HPDE6-E6E7 (cell line): Measurements from ENCODE around the gene ECI1.

Experiments used
- DNase-seq: peaks from one replicate; pipeline ENCODE4 v3.0.0; 2011; ENCODE audit warnings: missing footprints; ENCODE audit errors: extremely low spot score

ECI1 gene

DNA sequence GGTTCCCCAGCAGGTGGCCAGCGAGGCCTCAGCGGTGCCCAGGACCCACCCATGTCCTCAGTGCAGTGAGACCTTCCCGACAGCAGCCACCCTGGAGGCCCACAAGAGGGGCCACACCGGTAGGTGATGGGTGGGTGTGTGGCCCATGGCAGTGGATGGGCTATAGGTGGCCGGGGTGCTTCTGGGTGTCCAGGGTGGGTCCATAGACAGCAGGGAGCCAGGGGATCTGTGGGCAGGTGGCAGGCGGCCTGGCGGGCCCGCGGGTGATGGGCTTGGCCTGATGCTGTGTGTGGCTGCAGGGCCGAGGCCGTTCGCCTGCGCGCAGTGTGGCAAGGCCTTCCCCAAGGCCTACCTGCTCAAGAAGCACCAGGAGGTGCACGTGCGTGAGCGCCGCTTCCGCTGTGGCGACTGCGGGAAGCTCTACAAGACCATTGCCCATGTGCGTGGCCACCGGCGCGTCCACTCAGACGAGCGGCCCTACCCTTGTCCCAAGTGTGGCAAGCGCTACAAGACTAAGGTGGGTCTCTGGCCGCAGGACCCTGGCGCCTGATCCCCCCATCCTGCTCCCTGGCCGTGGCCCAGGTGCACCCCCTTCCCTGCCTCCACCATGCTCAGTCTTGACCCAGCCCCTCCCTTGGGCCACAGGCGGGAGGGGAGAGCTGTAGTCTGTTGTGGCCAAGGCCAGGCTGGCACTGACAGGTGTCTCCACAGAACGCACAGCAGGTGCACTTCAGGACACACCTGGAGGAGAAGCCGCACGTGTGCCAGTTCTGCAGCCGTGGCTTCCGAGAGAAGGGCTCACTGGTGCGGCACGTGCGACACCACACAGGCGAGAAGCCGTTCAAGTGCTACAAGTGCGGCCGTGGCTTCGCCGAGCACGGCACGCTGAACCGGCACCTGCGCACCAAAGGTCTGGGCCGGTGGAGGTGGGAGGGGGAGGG lies 17.2 kb downstream of the ECI1 start:
- no peak for DNase-seq

DNA sequence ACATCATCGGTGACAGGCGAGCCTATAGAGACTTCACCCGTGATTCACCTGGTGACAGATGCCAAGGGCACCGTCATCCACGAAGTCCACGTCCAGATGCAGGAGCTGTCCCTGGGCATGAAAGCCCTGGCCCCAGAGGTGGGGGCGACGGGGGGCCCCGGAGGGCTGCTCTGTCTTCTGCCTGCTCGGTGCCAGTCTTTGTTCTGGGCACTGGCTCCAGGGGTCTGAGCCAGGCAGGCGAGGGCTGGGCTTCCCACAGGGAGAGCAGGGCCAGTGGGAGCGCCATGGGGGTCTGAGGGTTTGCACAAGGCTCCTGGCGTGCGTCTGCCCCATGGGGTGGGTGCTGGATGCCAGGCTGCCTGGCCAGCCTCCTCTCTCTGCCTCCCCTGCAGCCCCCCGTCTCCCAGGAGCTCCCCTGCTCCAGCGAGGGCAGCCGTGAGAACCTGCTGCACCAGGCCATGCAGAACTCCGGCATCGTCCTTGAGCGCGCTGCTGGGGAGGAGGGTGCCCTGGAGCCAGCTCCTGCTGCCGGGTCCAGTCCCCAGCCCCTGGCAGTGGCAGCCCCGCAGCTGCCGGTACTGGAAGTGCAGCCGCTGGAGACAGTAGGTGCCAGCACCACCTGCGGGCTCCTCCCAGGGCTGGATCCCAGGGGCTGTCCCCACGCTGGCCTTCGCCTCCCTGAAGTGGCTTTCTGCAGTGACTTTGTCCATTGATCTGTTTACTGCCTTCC lies 18.2 kb downstream of the ECI1 start:
- DNase-seq = no peak

DNA sequence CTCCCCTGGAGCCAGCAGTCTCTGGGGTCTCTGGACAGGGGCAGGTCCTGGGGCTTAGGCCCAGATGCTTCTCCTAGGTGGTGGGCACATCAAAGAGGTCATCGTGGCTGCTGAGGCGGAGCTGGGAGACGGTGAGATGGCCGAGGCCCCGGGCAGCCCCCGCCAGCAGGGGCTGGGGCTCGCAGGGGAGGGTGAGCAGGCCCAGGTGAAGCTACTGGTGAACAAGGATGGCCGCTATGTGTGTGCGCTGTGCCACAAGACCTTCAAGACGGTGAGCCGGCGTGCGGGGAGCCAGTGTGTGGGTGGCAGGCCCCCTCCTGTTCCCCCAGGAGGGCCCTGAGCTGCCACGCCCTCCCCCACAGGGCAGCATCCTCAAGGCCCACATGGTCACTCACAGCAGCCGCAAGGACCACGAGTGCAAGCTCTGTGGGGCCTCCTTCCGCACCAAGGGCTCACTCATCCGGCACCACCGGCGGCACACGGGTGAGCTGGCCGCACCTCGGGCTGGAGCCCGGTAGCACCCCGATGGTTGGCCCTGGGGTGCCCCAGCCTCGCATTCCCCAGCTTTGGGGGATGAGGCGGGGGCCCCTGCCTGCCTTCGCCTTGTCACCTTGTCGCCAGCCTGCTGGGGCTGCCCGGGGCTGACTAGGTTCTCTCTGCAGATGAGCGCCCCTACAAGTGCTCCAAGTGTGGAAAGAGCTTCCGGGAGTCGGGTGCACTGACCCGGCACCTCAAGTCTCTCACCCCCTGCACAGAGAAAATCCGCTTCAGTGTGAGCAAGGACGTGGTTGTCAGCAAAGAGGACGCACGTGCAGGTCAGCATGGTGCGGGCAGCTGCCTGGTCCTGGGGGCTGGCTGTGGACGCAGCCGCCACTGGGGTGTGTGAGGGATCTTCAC lies 19.0 kb downstream of the ECI1 start:
- DNase-seq = no peak

- DNase-seq = no peak
Measured at GRCh38 chr16:2231016-2231931, 20.1 kb downstream of the ECI1 start.

GRCh38 chr16:2230376-2230775 lies 21.0 kb downstream of the ECI1 start:
- no peak for DNase-seq

- no peak for DNase-seq
Measured at GRCh38 chr16:2229632-2230250, 21.6 kb downstream of the ECI1 start.

DNA sequence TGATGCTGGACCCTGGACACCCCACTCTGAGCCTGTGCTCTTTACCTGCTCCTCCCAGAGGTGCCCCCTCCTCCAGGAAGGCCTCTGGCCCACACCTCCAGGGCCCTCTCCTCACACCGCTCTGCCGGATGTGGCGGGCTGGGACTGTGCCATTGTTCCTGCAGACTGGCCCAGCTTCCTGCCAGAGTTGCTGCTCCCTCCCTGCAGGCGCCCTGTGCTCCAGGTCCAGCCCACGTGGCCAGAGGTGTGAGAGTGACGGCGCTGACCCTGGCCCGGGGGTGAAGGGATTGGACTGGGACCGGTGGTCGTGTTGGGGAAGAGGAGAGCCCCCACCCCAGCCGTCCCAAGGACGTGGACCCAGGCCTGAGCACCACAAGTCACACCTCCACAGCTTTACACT lies 22.3 kb downstream of the ECI1 start:
- no peak for DNase-seq

GRCh38 chr16:2228161-2228824 lies 23.1 kb downstream of the ECI1 start:
- DNase-seq = no peak

GRCh38 chr16:2226918-2227317 lies 24.5 kb downstream of the ECI1 start:
- no peak for DNase-seq

- no peak for DNase-seq
Measured at GRCh38 chr16:2226245-2226793, 25.1 kb downstream of the ECI1 start.

- DNase-seq = no peak
Measured at GRCh38 chr16:2223942-2224486, 27.4 kb downstream of the ECI1 start.

DNA sequence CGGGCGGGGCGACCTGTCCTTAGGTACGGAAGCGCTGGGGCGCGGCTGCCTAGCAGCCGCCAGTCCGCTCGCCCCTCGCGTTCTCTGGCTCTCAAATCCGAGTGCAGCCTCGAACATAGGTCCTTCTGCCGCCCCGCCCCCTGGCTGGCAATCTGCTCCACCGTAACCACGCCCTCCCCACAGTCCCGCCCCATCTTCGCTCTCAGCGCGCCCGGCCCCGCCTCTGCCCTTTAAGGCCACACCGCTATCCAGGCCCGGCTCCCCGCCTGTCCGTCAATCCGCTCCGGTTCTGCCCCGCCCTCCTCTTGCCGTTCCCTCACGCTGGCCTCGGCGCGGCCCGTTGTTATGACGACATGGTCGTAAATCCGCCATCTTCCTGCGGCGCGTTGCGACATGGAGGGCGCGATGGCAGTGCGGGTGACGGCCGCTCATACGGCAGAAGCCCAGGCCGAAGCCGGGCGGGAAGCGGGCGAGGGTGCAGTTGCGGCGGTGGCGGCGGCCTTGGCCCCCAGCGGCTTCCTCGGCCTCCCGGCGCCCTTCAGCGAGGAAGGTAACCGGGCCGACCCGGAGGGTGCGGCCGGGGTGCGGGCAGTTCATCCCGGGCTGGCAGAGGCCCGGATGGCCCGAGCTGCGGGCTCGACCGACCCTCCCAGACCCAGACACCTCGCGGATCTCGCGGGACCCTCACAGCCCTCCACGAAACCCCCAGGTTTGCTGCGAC lies 28.0 kb downstream of the ECI1 start, which contains the start of gene E4F1:
E4F1 (plus strand) TSS at position 371 of the 721 bp plus-strand sequence; CDS start at position 394, 23 bp downstream.
- DNase-seq = peak; percentile 99

- DNase-seq = no peak
Measured at GRCh38 chr16:2216330-2216729, 35.1 kb downstream of the ECI1 start.

GRCh38 chr16:2214719-2214968 lies 36.7 kb downstream of the ECI1 start, which contains the start of gene PGP:
PGP (minus strand) TSS chr16:2214840; CDS start chr16:2214777, 63 bp downstream.
- DNase-seq = no peak

DNA sequence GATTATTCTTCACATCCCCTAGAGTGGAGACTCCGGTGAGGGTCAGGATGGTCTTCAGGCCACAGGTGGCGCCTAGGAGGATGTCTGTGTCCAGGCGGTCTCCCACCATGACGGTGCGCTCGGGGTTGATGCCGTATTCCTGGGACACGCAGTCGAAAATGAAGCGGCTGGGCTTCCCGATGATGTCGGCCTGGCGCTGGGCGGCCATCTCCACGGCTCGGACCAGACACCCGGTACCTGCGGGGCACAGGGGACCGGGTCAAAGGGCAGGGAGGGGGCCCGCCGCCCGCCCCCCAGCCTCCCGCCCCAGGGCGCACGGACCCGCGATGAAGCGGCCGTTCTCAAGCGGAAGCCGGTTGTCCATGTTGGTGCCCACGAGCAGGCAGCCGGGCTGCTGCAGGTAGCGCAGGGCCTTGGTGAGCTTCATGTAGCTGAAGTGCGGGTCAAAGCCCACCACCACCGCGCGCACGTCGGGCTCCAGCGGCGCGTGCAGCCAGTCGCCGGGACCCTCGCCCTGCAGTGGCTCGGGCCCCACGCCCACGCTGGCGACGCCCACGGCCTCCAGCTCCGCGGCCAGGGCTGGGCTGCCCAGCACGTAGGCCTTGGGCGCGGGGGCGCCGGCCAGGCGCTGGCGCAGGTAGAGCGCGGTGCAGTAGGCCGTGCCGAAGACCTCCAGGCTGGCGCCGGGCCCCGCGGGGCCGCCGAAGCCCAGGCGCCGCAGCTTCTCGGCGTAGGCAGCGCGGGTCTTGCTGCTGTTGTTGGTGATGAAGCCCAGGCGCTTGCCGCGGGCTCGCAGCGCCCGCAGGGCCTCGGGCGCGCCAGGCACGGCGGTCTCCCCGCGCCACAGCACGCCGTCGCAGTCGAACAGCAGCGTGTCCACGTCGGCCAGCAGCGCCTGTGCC lies 37.3 kb downstream of the ECI1 start:
- no peak for DNase-seq

GRCh38 chr16:2212362-2213324 lies 38.7 kb downstream of the ECI1 start:
- no peak for DNase-seq
